ENCODE measurements around the gene ESF1.

Gene ESF1

DNA sequence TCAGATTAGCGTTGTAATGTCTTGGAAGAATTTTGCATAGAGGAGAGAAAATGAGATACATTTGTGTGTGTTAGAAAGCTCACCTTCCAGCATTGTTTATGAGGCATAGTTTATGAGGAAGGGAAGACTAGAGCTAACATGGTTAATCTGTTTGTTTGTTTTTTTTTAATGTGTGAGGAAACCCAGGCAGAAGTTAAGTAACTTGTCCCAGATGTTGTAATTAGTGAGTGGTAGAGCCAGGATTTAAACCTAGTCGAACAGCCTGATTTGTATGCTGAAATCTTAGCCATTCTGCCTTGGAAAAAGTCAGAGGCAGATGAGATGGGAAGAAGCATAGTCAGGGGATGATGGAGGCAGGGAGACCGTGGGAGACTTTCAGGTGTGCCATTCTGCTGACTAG lies 29.2 kb upstream of the ESF1 start:
- no peak for TF ChIP-seq SPI1 (IDR thresholded peaks at IDR 0.05; ENCODE audit: borderline replicate concordance, low read depth)
- TF ChIP-seq POLR2AphosphoS5 (IDR thresholded peaks at IDR 0.05; ENCODE audit: low read depth) = no peak
- TF ChIP-seq REST (IDR thresholded peaks at IDR 0.05; ENCODE audit: insufficient replicate concordance, low read depth) = no peak
- no peak for TF ChIP-seq CTCF (IDR thresholded peaks at IDR 0.05; ENCODE audit: insufficient read depth, low read length)
- no peaks in the 10 kb centered on the region for H3K27me3 ChIP-seq (ENCODE audit: insufficient read depth, poor library complexity, severe bottlenecking)
- no peak overlapping the region for H3K27ac ChIP-seq (replicated peaks)
- H3K4me3 ChIP-seq (replicated peaks; ENCODE audit: insufficient read depth, low read length) = no peak overlapping the region
- no peak for DNase-seq (ENCODE audit: low read depth in 1 of 2, low spot score in 1 of 2)

DNA sequence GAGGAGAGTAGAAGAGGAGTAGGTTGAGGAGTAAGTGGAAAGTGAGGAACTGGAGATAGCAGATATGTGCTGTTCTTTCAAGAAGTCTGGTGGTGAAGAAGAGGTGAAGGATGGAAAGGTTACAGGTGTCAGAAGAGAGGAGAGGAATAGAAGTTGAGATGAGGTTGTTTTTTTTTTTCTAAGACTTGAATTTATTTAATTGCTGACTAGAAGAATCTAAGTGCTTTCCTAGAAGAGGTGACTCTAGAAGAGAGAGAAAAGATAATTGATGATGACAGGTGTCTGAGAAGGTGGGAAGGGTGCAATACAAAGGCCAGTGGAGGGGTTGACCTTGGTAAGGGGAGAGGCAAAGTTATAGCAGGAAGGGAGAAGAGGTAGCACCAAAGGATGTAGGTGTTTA lies 25.7 kb upstream of the ESF1 start:
- H3K27ac ChIP-seq (replicated peaks) = no peak overlapping the region
- DNase-seq (ENCODE audit: low read depth in 1 of 2, low spot score in 1 of 2) = no peak
- TF ChIP-seq POLR2AphosphoS5 (IDR thresholded peaks at IDR 0.05; ENCODE audit: low read depth) (no peak), GABPA (IDR thresholded peaks at IDR 0.05; ENCODE audit: low read depth) (no peak), REST (IDR thresholded peaks at IDR 0.05; ENCODE audit: insufficient replicate concordance, low read depth) (no peak), CTCF (IDR thresholded peaks at IDR 0.05; ENCODE audit: insufficient read depth, low read length) (no peak), SPI1 (IDR thresholded peaks at IDR 0.05; ENCODE audit: borderline replicate concordance, low read depth) (no peak)

GRCh38 chr20:13809855-13810254 lies 25.1 kb upstream of the ESF1 start:
- TF ChIP-seq POLR2AphosphoS5 (IDR thresholded peaks at IDR 0.05; ENCODE audit: low read depth) = no peak
- H3K4me3 ChIP-seq (replicated peaks; ENCODE audit: insufficient read depth, low read length) = no peak overlapping the region

More for the DNA sequence above, 25.7 kb upstream of the ESF1 start:
- no peak overlapping the region for H3K4me3 ChIP-seq (replicated peaks; ENCODE audit: insufficient read depth, low read length)
- H3K27me3 ChIP-seq (ENCODE audit: insufficient read depth, poor library complexity, severe bottlenecking) = no peaks in the 10 kb centered on the region

DNA sequence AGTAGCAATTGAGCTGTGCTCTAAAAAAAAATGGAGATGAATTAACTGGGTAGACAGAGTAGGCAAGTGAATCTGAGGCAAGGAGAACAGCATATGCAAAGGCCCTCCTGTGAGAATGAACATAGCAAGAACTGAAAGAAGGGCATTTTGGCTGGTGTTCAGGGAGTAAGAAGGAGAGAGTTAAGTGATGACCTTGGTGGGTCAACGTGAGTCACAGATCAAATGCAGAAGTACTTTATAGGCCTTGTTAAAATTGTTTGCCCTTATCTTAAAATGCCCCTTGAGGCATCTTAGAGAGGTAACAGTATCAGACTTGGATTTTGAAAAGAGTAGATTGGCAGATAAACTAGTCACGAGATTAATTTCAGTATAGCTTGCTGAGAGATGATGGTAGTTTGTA lies 24.7 kb upstream of the ESF1 start:
- H3K27me3 ChIP-seq (ENCODE audit: insufficient read depth, poor library complexity, severe bottlenecking) = no peaks in the 10 kb centered on the region
- no peak for DNase-seq (ENCODE audit: low read depth in 1 of 2, low spot score in 1 of 2)
- no peak overlapping the region for H3K27ac ChIP-seq (replicated peaks)
- H3K4me3 ChIP-seq (replicated peaks; ENCODE audit: insufficient read depth, low read length) = no peak overlapping the region
- no peak for TF ChIP-seq CTCF (IDR thresholded peaks at IDR 0.05; ENCODE audit: insufficient read depth, low read length)
- no peak for TF ChIP-seq GABPA (IDR thresholded peaks at IDR 0.05; ENCODE audit: low read depth)
- no peak for TF ChIP-seq REST (IDR thresholded peaks at IDR 0.05; ENCODE audit: insufficient replicate concordance, low read depth)
- no peak for TF ChIP-seq POLR2AphosphoS5 (IDR thresholded peaks at IDR 0.05; ENCODE audit: low read depth)
- TF ChIP-seq SPI1 (IDR thresholded peaks at IDR 0.05; ENCODE audit: borderline replicate concordance, low read depth) = no peak

More at GRCh38 chr20:13809855-13810254, 25.1 kb upstream of the ESF1 start:
- Histone ChIP-seq H3K27ac (replicated peaks) (no peak overlapping the region), H3K27me3 (ENCODE audit: insufficient read depth, poor library complexity, severe bottlenecking) (no peaks in the 10 kb centered on the region)
- no peak for DNase-seq (ENCODE audit: low read depth in 1 of 2, low spot score in 1 of 2)
